Activated effector memory CD4-positive, alpha-beta T cell treated with Interleukin-2 at 50 U/mL for 16 hours (primary cell): ENCODE results near the gene MMP23B.
"Not testable (repeated sequence)": the region's sequence is repeated elsewhere in the genome, so short reads cannot be mapped to it uniquely, and the experiment has no call there.

Source experiments
- DNase-seq: peaks from one replicate; pipeline ENCODE4 v3.0.0-alpha.2; 2020

The MMP23B gene

DNA sequence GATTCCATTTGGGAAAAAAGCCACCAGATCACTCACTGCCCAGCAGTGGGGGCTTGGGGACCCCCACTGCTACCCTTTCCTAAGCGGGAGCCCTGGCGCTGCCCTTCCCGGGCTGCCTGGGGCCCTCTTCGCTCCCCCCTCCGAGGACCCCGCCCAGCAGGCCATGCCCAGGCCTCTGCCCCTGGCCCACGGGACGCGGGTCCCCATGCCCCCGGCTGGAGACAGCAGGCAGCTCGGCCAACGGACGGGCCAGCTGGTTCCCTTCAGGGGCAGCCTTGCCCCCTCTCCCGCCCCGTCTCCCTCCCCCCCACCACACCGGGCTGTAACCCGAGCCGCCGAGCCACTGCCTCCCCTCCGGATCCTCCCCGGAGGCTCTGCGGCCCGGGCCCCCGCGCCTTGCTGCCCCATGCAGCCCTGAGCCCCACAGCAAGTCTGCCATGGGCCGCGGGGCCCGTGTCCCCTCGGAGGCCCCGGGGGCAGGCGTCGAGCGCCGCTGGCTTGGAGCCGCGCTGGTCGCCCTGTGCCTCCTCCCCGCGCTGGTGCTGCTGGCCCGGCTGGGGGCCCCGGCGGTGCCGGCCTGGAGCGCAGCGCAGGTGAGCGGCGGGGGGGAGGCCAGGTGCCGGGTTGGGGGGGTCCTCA lies at the start of gene MMP23B:
TSS of gene MMP23B (plus strand) at position 392 of the 639 bp plus-strand sequence. CDS start at position 438, 46 bp downstream.
- DNase-seq = no peak

- no peak for DNase-seq
Observed at GRCh38 chr1:1582585-1583346, 49.2 kb upstream of the MMP23B start.

DNA sequence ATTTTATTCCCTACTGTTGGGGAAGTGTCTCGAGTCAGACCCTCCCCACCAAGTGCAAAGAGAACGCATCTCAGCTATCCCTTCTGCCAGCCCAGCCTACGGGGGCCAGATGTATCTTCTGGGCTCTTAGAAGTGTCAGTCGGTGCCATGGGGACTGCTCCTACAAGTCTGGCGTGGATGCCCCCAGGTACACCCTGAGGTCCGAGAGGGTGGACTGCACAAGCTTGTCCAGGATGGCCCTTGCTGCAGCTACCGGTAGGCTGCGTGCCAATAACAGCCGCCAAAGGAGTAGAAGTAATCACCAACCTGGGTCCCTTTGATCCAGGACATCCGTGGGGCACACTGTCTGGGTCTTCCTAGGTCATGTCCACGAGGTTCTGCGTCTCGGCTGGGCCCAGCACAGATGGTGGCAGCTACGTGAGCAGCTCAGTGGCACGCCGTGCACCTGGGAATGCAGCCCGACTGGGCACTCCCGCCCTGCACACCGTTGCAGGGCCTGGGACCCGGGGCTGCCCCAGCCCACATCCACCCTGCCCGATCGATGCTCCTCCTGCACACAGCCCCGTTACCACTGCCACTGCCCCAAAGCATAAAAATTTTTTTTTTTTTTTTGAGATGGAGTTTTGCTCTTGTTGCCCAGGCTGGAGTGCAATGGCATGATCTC lies 48.5 kb upstream of the MMP23B start:
- DNase-seq = no peak

DNA sequence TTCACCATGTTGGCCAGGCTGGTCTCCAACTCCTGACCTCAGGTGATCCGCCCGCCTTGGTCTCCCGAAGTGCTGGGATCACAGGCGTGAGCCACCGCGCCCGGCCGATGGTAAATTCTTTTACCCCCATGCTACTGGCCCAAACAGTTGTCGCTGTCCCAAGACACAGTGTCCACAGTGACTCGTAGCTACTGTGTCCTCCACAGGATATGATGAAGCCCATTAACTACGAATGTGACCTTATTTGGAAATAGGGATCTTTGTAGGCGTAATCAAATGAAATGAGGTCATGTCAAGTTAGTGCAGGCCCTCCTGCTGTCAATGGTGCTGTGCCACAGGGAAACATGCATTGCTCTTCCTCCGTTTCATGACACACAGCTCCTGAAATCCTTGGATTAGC lies 40.5 kb upstream of the MMP23B start:
- no peak for DNase-seq

DNA sequence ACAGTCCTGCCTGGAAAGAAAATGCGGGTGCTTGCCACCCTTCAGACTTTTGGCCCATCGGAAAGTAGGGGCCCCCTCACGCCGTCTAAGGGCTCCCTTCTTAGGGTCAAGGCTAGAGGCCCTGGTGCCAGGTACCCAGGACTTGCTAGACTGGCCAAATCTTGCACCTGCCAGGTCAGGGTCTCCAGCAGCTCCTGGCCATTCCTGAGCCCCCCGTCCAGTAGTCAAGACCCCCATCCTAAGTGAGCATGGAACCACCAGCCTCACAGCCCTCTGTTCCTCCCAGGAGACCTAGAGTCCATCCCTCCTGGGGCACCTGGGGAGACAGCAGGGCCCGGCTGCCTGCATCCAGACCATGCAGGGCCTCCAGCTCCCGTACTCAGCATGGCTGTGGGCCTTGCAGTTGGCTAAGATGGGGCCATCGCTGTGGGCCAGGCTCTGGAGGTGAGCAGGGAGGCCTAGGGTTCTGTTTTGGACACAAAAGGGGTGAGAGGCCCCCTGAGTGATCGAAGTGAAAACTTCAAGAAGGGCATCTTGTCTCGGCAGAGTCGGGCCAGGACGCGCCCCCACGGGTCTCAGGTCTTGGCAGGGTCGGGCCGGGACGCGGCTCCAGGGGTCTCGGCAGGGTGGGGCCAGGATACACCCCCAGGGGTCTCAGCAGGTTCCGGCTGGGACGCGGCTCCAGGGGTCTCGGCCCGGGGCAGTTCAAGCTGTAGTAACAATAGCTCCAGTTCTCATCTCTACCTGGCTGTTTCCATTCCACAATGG lies 38.0 kb upstream of the MMP23B start:
- no peak for DNase-seq

DNA sequence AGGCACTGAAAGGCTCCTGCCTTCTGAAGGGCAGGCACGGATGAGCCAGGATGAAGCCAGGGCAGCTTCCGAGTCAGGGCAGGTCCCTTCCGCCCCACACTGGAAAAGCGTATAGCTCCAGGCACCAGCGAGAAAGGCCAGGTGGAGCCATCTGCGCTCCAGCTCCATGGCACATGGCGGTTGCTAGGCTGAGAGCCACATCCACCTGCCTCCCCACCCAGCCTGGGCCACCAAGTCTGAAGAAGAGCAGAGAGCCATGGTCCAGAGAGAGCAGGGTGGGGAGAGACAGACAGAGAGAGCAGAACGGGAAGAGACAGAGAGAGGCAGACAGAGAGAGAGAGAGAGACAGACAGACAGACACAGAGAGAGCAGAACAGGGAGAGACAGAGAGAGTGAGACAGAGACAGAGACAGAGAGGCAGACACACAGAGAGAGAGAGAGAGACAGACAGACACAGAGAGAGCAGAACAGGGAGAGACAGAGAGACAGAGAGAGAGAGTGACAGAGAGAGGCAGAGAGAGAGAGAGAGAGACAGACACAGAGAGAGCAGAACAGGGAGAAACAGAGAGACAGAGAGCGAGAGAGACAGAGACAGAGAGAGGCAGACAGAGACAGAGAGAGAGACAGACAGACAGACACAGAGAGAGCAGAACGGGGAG lies 37.2 kb upstream of the MMP23B start:
- DNase-seq = no peak

- DNase-seq = not testable (repeated sequence)
Observed at GRCh38 chr1:1595341-1595740, 36.6 kb upstream of the MMP23B start.

DNA sequence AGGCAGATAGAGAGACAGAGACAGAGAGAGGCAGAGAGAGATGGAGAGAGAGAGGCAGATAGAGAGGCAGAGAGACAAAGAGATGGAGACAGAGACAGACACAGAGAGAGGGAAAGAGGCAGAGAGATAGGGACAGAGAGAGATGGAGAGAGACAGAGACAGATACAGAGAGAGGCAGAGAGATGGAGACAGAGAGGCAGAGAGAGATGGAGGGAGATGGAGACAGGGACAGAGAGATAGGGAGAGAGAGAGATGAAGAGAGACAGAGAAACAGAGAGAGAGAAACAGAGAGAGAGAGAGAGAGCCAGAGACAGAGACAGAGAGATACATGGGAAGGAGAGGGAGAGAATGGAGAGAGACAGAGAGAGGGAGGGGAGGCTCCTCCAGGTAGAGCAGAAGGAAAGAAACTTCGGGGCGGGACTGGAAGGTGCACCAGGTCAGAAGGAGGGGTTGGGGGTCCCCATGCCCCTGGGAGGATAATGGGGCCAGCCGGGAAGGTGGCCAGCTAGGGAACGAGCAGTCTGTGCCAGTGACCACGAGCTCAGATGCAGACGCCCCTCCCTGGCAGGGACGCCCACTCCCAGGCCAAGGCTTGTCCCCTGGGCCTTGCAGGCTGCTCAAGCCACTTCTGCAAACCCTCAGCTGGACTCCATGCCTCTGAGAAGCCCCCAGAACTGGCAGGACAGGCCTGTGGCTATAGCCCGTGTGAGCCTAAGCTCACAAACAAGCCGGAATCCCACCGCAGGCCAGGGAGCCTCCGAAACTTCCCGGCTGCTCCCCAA lies 35.3 kb upstream of the MMP23B start:
- DNase-seq = no peak

DNA sequence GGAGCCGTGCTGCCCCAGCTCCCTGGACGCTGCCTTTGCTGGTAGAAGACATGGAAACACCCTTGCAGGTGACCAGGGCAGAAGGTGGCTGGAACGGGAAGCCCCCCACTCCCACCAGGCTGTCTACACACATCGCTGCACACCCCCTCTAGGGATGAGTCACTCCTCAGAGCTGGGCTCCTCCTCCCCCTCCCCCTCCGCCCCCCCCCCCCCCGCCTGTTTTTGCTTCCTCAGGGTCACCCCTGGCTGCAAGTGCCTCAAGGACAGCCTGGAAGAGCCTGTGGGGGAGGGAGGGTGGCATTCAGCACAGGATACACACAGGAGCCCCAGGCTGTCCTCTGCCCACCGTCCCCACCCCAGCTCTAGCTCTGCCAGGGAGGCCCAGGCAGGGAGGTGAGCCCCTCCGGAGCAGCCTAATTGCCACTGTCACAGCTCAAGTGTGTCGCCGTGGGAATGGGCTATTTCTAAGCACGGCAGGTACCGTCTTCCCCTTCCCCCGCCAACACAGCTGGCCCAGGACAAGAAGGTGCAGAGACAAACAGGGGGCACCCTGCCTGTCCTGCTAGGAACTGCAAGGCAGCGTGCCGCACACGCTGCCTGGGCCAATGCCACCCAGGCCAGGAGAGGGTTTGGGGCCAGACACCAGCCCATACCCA lies 34.6 kb upstream of the MMP23B start:
- DNase-seq = no peak

- DNase-seq = no peak
Observed at GRCh38 chr1:1598051-1598719, 33.8 kb upstream of the MMP23B start.

- DNase-seq = no peak
Observed at GRCh38 chr1:1598720-1599029, 33.3 kb upstream of the MMP23B start.

DNA sequence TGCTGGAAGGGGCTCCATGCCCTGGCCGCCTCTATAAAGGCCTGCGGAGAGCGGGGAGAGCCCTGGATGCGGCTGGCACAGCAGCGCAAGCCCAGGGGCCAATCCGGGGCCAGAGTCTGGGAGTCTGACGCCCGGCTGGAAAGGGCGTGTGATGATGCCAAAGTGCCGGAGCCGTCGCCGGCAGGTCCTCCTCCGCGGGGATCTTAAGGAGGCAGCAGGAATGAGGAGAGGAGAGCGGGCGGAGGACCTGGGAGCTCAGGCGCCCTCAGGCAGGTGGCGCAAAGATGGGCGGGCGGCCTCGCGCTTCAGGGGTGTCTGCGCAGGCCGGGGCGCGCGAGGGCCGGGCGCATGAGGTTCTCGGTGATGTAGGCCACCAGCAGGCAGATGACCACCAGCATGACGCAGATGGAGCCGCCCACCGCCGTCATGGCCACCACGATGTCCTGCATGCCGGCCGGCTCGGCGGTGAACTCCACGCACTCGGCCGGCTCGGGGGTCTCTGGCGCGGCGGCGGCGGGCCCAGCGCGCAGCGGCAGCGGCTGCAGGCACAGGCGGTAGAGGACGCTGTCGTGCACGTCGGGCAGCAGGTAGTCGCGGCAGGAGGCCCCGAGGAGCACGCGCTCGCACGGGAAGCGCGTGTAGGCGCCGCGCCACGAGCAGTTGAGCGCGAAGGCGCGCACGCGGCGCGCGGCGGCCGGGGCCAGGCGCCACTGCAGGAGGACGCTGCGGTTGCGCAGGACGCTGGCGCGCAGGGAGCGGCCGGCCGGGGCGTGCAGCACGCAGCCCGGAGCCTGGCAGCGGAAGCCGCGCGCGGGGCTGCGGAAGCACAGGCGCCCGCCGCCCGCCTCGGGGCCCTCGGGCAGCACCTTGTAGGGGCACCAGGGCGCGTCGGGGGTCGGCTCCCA lies 32.7 kb upstream of the MMP23B start:
- peak; percentile 35 for DNase-seq

DNA sequence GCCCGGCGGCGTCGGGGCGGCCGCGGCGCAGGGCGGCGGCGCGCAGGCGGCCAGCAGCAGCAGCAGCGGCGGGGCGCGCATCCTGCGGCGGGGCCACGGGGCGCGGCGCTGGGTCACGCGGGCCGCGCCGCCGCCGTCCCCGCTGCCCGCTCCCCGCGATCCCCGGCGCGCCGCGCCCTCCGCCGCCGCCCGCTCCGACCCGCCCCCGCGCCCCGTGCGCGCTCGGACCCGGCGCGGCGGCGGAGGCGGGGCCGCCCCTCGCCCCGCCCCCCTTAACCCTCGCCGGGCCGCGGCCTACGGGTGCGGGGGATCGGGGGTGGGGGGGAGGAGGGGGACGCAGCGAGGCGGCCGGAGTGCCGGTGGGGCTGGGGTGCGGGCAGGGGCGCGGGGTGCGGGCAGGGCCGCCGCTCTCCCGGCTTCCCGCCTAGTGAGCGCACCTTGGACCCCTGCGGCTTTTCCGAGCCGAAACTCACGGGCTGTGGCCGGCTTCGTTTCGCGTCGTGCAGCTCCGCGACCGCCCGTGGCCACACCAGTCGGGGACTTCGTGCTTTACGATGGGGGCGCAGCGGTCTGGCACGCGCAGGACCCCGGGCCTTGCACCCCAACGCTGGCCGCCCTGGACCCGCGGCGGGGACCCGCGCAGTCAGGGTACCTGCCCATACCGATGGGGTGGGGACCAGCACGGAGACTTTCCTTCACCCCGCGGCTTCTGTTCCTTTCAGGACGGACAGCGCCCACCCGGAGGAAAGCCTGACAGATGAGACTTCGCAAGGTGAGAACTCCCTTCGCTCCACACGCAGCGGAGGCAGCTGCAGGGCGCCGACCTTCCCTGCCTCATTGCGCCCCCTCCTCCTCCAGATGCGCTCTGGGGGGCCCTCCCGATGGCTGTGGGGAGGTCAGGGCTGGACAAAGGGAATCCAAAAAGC lies 31.8 kb upstream of the MMP23B start, which contains the start of gene FNDC10:
TSS of gene FNDC10 (minus strand) at position 201 of the 926 bp plus-strand sequence. CDS start at position 81, 120 bp downstream.
- no peak for DNase-seq

DNA sequence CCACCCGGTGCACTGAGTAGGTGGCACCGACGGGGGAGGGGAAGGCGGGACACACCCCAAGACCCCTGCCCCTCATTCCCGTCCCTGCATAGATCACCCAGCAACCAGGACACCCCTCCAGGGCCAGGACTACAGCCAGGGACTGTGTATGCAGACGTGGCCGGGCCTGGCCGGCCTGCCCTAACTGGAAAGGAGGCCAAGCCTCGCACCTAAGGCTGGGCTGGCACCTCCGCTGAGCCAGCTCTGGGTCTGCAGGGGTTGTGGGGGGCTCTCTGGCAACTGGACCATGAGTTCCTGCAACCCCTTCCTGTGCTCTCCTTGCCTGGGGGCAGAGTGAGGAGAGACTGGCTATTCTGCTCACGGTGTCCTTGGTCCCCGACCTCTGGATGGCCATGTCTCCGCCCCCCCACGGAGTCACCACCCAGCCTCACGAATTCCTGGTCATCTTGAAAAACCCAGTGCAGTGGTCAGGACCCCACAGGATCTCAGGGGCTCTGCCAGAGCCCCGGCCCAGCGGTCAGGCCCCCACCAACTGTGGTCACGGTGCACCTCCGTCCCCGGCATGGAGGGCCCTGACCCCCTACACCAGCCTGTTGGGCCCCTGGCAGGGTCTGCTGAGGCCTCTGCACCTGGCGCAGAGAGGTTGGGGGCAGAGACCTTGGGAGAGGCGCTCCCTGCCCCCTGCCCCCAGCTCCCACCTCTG lies 31.0 kb upstream of the MMP23B start:
- DNase-seq = no peak

DNA sequence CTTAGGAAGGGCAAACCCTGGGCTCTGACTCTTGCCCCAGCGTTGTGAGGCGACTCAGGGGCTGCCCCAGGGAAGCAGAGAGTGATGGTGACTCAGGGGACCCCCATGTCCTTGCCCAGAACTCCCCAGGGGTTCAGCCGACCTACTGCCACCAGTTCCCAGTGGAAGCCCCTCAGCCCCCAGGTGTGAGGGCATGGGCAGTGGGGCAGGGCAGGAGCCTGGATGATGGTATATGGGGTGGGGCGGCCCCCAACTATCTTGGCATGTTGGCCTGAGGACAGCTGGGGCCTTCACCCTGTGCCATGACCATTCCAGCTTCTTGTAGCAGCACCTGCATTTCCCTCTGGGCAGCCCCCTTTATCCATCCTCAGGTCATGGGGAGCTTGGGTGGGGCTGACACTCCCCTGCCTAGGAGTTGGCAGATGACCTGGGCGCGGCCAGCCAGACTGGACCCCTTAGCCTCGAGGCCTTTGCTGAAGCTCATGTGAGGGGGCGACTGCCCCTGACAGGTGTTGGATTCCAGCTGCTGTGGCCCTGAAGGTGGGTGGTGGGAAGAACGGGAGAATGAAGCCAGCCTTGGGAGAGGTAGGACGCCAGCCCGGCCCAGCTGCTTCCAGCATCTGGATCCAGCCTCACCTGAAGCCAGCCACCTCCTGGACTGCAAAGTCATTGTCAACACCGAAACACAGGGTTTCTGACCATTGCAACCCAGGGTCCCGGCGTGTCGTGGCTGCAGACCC lies 30.2 kb upstream of the MMP23B start:
- DNase-seq = no peak

- DNase-seq = no peak
Observed at GRCh38 chr1:1602304-1602967, 29.5 kb upstream of the MMP23B start.
